ENCODE results near the gene UBE2H. TPM values are rescaled to one million over a fixed set of nuclear protein-coding genes. Genes with fewer than 3 reads are reported as not detected.
"Not testable (repeated sequence)": the region's sequence is repeated elsewhere in the genome, so short reads cannot be mapped to it uniquely, and the experiment has no call there.

UBE2H gene
- total RNA-seq, 2 donors from 2014 or later, result 30.0 to 35.5 TPM

DNA sequence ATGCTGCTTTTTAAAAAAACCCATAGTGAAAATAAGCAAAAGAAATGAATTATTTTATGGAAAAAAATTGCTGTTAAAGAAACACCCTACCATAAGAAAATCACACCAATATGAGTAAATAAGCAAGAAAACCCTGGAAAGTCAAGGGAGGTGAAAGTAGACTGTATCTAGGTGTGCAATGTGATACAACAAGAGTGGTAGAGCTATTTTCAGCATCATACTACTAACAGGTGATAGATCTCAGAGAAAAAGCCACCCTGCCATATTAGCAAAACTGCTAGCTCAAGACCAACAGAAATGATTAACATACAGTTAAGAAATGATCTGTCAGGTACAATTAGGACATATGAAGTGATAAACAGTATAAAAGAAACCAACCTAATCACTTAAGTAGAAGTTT is 54.8 kb downstream of the UBE2H start:
- DNase-seq (ENCODE audit: low spot score in 2 of 2) (no peak), ATAC-seq (no peak)
- H3K9me3 Mint-ChIP-seq, result no peaks in the 10 kb centered on the region
- H3K36me3 Mint-ChIP-seq, result no peaks in the 10 kb centered on the region
- no peak overlapping the region for H3K27ac Mint-ChIP-seq

DNA sequence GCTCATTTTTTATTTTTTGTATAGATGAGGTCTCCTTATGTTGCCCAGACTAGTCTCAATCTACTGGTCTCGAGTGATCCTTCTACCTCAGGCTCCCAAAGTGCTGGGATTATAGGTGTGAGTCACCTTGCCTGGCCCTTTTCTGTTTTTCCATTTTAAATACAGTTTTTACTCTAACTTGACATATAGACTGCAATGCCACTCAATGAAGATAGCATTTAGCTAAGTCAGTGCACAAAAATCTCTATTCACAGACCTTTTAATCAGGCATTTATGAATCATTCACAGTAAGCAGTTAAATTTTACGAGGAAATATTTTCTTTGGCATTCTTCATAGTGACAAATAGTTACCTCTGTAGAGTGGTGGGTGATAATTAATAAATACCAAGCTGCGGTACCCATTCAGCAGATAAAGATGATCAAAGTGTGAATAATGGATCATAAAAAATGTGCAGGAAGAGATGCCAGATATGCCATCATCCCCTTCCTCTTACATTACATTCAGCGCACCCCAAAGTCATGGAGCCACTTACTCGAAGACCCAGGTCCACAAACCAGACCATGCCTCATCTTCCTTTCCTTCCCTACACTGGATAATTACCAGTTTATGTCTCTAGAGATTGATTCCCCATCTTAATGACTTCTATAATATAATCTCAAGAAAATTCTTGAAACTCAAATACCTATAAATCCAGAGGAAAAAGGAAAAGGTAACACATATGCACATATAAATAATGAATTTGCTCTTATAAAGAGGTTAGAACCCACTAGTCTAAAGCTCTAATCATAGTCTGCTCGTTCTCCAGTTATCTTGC is 56.0 kb downstream of the UBE2H start:
- H3K27ac Mint-ChIP-seq, result no peak overlapping the region
- ATAC-seq (no peak), DNase-seq (ENCODE audit: low spot score in 2 of 2) (no peak)
- H3K9me3 Mint-ChIP-seq, result no peaks in the 10 kb centered on the region
- no peaks in the 10 kb centered on the region for H3K36me3 Mint-ChIP-seq

DNA sequence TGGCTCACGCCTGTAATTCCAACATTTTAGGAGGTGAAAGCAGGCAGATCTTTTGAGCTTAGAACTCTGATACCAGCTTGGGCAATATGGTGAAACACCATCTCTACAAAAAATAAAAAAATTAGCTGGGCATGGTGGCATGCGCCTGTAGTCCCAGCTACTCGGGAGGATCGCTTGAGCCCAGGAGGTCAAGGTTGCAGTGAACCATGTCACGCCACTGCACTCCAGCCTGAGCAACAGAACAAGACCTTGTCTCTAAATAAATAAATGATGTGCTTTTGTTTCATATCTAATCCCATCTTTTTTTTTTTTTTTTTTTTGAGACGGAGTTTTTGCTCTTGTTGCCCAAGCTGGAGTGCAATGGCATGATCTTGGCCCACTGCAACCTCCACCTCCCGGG is 58.6 kb downstream of the UBE2H start:
- H3K36me3 Mint-ChIP-seq; DNase-seq (ENCODE audit: low spot score in 2 of 2); ATAC-seq; H3K9me3 Mint-ChIP-seq; H3K27ac Mint-ChIP-seq: not testable (repeated sequence)

DNA sequence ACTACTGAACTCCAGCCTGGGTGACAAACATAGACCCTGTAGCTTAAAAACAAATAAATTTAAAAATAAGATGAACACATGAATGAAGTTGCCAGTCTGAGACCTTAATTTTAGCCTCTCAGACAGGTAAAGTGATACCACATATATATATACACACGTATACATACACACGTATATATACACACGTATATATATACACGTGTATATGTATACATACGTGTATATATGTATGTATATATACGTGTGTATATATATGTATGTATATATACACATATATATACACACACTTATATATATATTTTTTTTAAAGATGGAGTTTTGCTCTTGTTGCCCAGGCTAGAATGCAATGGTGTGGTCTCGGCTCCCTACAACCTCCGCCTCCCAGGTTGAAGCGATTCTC is 62.7 kb downstream of the UBE2H start:
- DNase-seq (ENCODE audit: low spot score in 2 of 2) (no peak), ATAC-seq (no peak)
- Mint-ChIP-seq H3K9me3 (no peaks in the 10 kb centered on the region), H3K27ac (no peak overlapping the region), H3K36me3 (no peaks in the 10 kb centered on the region)

DNA sequence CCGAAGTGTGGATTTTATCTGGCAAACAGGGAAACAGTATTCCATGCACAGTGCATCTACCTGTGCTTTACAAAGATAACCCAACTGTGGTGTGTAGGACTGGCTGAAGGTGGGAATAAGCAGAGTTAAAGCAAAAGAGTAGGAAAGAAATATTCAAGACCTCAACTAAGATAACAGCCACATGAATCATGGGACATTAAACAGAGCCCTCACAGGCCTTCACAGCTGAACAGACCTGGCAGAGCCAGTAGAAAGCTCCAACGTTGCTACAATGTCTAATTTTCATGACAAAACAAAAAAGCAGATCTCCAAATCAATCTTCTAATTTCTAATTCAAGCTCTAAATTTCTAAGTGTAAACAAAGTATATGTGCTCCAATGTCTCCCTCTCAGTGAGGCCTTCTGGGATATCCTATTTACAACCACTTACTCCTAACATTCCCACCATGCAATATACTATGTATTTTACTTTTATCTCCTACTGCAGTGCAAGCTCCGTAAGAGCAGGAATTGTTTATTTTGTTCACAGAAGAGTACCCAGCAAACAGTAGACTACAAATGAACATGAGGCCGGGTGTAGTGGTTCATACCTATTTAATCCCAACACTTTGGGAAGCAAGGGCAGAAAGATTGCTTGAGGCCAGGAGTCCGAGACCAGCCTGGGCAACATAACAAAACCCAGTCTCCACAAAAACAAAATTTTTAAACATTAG is 63.5 kb downstream of the UBE2H start:
- ATAC-seq (no peak), DNase-seq (ENCODE audit: low spot score in 2 of 2) (no peak)
- no peaks in the 10 kb centered on the region for H3K36me3 Mint-ChIP-seq
- H3K27ac Mint-ChIP-seq, result no peak overlapping the region
- no peaks in the 10 kb centered on the region for H3K9me3 Mint-ChIP-seq

DNA sequence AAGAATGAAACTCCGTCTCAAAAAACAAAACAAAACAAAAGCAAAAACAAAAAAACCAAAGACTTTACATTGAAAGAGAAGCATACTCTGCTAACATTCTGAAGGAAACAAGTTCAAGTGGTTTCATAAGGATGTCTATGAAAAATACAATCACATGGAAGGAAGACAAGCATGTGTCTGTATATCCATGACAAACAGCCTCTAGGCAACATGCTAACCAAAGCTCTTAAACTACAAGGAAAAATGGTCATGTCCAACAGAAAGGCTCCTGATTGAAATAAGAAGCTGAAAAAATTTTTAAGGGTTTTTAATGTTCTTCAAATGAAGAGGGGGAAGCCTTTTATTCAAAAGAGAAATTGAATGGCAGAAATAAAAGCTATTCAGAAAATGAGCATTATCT is 64.9 kb downstream of the UBE2H start:
- Mint-ChIP-seq H3K36me3 (no peaks in the 10 kb centered on the region), H3K9me3 (no peaks in the 10 kb centered on the region), H3K27ac (no peak overlapping the region)
- ATAC-seq, result no peak
- DNase-seq (ENCODE audit: low spot score in 2 of 2), result no peak

DNA sequence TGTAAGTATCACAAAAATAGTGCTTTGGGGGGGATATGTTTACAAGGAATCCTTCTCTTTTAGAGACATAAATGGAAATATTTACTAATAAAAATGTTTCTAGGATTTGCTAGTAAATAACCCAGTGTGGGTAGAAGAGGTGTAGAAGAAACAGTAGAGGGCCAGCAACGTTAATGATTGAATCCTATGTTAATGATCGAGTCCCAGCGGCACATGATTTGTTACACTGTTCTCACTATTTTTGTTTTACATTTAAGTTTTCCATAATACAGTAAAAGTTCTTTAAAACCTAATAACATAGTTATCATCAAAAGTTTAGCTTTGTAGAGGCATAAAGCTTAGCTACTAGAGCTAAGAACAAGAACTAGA is 66.0 kb downstream of the UBE2H start:
- DNase-seq (ENCODE audit: low spot score in 2 of 2) (no peak), ATAC-seq (no peak)
- no peaks in the 10 kb centered on the region for H3K36me3 Mint-ChIP-seq
- H3K9me3 Mint-ChIP-seq, result no peaks in the 10 kb centered on the region
- no peak overlapping the region for H3K27ac Mint-ChIP-seq

DNA sequence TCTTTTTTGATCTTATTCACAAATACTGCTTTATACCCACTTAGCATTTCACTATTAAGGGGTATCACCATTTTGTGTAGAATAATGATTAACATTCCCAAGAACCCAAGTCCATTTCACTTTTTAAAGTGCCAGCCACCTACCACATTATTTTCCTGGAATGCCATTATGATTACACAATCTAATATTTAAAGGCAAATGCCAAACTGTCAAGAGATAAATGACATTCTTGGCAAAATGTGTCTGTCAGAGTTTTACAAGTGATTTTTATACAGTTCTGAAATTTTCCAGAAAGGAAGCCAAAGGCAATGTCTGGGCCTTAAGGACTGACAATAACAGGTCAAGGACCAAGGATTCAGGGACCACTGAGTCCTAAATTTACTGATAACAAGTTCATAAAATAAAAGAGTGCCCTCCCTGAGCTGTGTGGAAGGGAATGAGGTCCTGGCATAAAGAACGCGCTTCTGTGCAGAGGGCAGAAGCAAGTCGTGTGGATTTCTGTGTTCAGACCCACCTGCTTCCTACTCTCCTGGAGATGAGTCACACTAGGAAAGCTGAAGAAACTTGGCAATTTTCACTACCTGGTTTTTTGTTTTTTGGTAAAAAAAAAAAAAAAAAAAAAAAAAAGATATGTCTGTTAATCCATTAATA is 66.5 kb downstream of the UBE2H start:
- H3K9me3 Mint-ChIP-seq, result no peaks in the 10 kb centered on the region
- DNase-seq (ENCODE audit: low spot score in 2 of 2) (no peak), ATAC-seq (no peak)
- H3K27ac Mint-ChIP-seq, result no peak overlapping the region
- H3K36me3 Mint-ChIP-seq, result no peaks in the 10 kb centered on the region

DNA sequence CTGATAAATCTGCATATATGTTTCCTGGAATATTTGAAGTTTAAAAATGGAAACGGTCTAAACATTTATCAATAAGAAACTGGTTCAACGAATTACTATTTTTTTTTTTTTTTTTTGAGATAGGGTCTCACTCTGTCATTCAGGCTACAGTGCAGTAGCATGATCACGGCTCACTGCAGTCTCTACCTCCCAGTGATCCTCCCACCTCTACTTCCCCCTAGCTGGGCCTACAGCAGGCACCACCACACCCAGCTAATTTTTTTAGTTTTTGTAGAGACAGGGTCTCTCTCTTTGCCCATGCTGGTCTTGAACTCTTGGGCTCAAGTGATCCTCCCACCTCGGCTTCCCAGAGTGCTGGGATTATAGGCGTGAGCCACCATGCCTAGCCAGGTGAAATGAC is 68.3 kb downstream of the UBE2H start:
- no peaks in the 10 kb centered on the region for H3K36me3 Mint-ChIP-seq
- no peak for DNase-seq (ENCODE audit: low spot score in 2 of 2)
- no peaks in the 10 kb centered on the region for H3K9me3 Mint-ChIP-seq
- no peak overlapping the region for H3K27ac Mint-ChIP-seq
- ATAC-seq, result no peak

DNA sequence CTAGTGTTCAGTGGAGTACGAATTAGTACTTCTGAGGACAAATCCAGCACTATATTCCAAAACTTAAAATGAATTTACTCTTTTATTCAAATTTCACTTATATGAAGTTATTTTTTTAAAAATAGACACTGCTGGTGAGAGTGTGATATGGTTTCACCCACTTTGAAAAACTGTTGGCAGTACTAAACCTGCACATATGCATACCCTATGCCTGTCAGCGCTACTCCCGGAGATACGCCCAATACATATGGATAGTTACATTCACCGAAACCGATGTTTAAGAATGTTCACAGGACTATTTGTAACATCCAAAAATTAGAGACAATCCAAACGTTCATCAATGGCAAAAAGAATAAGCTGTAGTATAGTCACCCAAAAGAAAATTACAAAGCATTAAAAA is 69.6 kb downstream of the UBE2H start:
- no peaks in the 10 kb centered on the region for H3K9me3 Mint-ChIP-seq
- DNase-seq (ENCODE audit: low spot score in 2 of 2), result no peak
- H3K27ac Mint-ChIP-seq, result no peak overlapping the region
- no peak for ATAC-seq
- no peaks in the 10 kb centered on the region for H3K36me3 Mint-ChIP-seq

DNA sequence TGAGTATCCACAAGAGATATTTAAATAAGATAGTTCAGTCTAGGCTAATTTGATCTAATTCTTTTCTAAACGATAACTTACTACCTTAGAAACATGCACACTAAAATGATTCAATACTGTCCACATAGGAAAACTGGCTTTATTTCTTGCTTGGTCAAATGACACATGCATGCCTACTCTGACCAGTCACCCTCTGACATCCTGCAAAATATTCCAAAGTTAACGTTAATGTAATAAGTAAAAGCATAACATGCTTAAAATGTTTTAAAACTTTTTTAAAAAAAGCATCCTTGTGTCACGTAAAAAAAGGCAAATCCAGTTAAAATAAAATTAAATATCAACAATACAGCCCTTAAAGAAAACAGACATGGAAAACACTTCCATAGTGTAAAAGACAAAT is 70.2 kb downstream of the UBE2H start:
- Mint-ChIP-seq H3K9me3 (no peaks in the 10 kb centered on the region), H3K36me3 (no peaks in the 10 kb centered on the region), H3K27ac (no peak overlapping the region)
- DNase-seq (ENCODE audit: low spot score in 2 of 2) (no peak), ATAC-seq (no peak)

DNA sequence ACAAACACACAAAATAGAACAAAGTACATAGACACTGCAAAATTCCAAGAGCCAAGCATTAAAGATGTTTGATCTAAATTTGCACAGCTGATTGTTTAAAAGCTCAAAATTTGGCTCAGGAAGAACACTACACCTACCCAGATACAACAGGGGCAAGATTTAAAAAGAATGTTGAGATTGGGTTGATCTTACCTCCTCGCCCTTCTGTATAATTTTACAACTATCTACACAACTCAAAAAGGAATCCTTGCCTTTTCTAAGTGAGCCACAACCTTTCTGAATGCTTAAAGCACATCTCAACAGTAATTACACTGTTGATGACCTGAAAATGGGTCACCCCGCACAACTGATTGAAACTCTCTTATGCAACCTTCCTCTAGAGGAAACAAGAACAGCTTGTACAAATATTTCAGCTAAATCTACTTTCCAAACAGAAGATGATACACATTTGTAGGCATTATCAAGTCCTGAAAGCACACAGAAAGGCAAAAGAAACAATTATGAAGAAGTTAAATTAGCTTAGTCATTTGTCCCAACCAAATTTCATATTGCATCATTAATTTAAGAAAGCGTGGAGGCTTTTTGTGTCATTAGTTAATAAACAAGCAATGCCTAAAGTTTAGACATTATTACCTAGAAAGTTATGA is 75.5 kb downstream of the UBE2H start:
- ATAC-seq, result no peak
- H3K36me3 Mint-ChIP-seq, result peaks cover 0 to 5% of the 10 kb centered on the region in 2 donors
- no peak for DNase-seq (ENCODE audit: low spot score in 2 of 2)
- H3K27ac Mint-ChIP-seq, result no peak overlapping the region
- no peaks in the 10 kb centered on the region for H3K9me3 Mint-ChIP-seq

DNA sequence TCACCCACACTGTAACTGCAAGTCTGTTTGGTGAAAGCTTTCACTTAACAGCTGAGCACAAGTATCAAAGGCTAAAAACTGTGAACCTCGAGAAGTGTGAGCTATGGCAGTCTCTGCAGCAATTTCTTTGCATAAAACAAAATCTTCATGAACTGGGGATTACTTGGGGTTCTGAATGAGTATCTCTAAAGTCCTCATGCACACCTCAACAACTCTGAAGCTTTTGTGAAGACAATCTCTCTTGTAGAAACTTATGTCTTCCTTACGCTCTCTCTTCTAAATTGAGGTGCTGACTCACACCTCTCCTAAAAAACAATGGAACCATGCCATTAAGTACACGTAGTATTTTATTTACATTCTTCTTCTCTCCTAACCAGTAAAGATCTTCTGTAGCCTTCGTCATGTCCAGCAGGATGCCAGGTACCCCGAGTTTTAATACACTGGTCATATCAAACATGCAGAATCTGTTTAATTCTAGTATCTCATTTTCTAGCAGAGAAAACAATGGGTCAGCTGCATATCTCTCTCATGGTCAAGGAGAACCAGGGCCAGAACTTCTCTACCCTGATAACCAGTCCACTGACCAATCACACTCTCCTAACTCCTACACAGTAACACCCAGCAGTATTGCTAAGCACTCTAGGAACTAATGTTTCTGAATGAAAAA is 76.9 kb downstream of the UBE2H start:
- ATAC-seq (peak; percentile 26 to 30), DNase-seq (ENCODE audit: low spot score in 2 of 2) (no peak)
- no peak overlapping the region for H3K27ac Mint-ChIP-seq
- peaks cover 0 to 5% of the 10 kb centered on the region in 2 donors for H3K36me3 Mint-ChIP-seq
- no peaks in the 10 kb centered on the region for H3K9me3 Mint-ChIP-seq

DNA sequence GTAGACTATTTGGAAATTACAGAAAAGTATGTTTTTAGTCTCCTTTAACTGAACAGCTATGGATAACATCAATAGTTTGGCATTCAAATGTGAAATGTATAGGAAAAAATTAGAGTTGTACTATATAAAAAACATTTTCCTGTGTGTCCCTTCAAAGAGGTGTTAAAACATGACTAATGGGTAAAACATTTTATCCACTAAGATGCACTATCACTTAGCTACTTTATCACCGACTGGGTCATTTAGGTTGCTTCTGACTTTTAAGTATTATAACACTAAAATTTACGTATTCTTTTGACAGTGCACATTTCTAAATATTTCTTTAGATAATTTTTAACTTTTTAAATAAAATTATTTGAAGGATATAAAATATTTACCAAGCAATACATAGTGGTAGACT is 77.6 kb downstream of the UBE2H start:
- ATAC-seq (no peak), DNase-seq (ENCODE audit: low spot score in 2 of 2) (no peak)
- Mint-ChIP-seq H3K9me3 (no peaks in the 10 kb centered on the region), H3K36me3 (peaks cover 0 to 5% of the 10 kb centered on the region in 2 donors), H3K27ac (no peak overlapping the region)

DNA sequence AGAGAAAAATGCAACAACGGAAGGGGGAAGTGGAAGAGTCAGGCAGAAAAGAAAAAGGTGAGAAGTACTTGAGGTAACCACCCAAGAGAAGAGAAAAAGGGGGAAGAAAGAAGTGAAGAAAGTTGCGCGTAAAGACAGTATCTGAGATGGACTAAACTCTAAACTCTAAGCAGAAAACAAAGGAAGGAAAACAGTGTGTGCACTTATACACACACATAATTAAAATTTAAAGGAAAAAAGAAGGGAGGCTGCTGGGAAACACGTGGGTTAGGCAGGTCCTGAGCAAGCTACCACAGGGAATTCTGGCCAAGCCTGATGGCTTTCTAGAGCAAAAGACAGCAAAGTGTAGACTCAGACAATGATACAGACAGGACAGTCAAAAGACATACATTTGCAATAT is 78.0 kb downstream of the UBE2H start:
- H3K9me3 Mint-ChIP-seq, result no peaks in the 10 kb centered on the region
- no peak for ATAC-seq
- DNase-seq (ENCODE audit: low spot score in 2 of 2), result no peak
- peaks cover 0 to 5% of the 10 kb centered on the region in 2 donors for H3K36me3 Mint-ChIP-seq
- no peak overlapping the region for H3K27ac Mint-ChIP-seq

DNA sequence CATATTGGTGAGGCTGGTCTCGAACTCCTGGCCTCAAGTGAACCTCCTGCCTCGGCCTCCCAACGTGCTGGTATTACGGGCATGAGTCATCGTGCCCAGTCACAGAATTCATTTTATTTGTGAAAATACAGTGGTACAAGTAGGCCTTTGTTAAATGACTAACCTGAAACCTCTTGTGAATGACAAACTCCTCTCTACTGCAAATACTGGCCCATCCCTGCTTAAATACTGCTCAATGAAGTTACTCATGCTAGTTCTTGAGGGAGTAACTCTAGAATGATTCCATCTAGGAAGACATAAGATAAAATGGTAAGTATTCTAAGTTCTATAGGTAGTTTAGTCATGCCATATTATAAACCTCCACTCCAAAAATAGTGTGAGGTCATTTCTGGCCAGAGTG is 80.7 kb downstream of the UBE2H start:
- H3K36me3 Mint-ChIP-seq, result peaks cover 0 to 1% of the 10 kb centered on the region in 2 donors
- ATAC-seq (peak; percentile 79 to 89), DNase-seq (ENCODE audit: low spot score in 2 of 2) (no peak)
- no peaks in the 10 kb centered on the region for H3K9me3 Mint-ChIP-seq
- no peak overlapping the region for H3K27ac Mint-ChIP-seq

DNA sequence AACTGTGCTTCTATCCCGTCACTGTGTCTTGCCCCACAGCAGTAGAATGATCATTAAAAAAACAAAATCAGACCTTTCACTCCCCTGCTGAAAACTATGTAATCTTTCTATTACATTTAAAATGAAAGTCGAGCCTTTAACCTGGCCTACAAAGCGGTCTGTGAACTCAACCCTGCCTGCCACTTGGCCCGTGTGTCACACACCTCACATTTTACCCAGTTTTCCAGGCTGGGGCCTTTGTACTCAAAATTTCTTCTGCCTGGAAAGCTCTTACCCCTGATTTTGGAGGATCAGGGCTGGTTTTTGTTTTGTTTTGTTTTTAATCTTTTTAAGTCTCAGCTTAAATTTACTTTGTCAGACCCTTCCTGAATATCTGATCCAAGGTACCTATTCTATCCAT is 82.1 kb downstream of the UBE2H start:
- H3K36me3 Mint-ChIP-seq, result no peaks in the 10 kb centered on the region
- H3K27ac Mint-ChIP-seq, result no peak overlapping the region
- no peak for DNase-seq (ENCODE audit: low spot score in 2 of 2)
- H3K9me3 Mint-ChIP-seq, result no peaks in the 10 kb centered on the region
- no peak for ATAC-seq
